GM21360 (cell line): ENCODE results near the gene INO80.
"Not testable (repeated sequence)": the region's sequence is repeated elsewhere in the genome, so short reads cannot be mapped to it uniquely, and the experiment has no call there.

Experiments
- ATAC-seq: cut with Tn5 transposase; IDR thresholded peaks from one replicate; pipeline ENCODE4 v1.9.1; 2021; ENCODE audit warnings: mild to moderate bottlenecking, moderate library complexity; ENCODE audit not compliant: unreplicated experiment

INO80 gene, protein sequence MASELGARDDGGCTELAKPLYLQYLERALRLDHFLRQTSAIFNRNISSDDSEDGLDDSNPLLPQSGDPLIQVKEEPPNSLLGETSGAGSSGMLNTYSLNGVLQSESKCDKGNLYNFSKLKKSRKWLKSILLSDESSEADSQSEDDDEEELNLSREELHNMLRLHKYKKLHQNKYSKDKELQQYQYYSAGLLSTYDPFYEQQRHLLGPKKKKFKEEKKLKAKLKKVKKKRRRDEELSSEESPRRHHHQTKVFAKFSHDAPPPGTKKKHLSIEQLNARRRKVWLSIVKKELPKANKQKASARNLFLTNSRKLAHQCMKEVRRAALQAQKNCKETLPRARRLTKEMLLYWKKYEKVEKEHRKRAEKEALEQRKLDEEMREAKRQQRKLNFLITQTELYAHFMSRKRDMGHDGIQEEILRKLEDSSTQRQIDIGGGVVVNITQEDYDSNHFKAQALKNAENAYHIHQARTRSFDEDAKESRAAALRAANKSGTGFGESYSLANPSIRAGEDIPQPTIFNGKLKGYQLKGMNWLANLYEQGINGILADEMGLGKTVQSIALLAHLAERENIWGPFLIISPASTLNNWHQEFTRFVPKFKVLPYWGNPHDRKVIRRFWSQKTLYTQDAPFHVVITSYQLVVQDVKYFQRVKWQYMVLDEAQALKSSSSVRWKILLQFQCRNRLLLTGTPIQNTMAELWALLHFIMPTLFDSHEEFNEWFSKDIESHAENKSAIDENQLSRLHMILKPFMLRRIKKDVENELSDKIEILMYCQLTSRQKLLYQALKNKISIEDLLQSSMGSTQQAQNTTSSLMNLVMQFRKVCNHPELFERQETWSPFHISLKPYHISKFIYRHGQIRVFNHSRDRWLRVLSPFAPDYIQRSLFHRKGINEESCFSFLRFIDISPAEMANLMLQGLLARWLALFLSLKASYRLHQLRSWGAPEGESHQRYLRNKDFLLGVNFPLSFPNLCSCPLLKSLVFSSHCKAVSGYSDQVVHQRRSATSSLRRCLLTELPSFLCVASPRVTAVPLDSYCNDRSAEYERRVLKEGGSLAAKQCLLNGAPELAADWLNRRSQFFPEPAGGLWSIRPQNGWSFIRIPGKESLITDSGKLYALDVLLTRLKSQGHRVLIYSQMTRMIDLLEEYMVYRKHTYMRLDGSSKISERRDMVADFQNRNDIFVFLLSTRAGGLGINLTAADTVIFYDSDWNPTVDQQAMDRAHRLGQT (N-terminal part only)

DNA sequence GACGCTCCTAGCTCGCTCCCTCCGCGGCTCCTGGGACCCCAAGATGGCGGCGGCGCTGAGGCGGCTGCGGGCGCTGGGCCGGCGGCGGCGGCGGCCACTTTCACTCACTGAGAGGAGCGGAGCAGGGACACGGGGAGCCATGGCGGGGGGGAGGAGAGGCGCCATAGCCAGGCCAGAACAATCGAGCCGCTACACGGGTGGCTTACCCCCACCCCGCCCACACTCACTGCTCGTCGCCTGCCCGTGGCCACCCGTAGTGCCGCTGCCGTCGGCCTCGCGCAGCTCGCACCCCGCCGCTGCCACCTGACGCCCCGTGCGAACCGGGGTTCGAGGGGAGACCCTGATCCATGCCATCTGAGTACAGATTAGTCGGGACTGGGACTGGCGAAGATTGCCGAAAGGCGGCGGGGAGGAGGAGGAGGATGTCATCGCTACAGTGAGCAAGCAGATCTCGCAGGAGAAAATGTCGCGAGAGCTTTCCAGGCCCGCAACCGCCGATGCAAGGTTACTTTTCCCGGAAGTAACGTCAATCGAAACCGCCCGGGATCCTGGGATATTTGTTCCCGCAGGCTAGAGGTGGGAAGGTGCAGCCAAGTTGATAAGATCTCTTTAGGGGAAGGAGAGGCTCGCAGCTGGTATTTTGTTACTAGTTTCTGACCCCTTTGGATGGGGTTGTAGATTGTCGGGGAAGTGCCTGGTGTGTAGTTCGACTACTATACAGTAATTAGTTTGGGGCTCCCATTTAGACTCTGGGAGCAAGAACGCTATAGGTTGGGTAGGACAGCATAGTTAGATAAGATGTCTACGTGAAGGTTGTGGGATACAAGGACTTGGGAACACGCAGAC is at the start of gene INO80:
INO80 (minus strand) TSS at position 165 of the 846 bp plus-strand sequence. CDS start 19,970 bp downstream, outside the sequence.
- ATAC-seq, result peak; percentile 69

DNA sequence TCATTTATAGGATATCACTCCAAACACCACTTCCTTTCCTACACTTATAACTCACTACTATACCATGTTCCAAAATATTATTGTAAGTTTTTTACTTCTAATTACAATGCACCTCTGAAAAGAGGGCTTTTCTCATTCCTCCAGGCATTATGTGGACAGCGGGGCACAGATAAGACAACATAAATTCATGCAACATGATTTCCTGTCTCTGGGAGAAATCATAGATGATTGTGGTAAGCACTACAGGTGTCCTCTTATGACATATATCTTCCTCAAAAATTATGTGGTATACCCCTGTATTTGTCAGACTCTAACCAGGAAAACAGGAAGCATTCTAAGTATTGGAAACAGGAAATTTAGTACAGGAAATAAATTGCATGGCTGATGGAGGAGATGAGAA is 45.7 kb upstream of the INO80 start:
- no peak for ATAC-seq

DNA sequence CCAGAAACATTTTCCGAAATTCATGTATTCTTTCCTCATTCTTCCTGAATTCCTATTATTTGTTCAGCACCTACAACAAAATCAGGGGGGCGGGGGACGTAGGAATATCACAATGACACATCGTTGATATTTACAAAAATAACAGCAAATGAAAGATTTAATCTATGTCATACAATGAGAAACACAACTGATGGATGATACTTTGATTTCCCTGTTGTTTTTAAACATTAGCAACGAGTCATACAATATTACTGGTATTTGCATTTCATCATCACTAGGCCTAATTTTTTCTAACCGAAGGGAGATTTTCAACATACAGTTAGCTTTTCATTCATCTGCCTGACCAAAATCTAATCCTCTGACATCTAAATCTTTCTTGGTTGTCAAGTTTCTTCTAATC is 45.3 kb upstream of the INO80 start:
- ATAC-seq, result no peak

DNA sequence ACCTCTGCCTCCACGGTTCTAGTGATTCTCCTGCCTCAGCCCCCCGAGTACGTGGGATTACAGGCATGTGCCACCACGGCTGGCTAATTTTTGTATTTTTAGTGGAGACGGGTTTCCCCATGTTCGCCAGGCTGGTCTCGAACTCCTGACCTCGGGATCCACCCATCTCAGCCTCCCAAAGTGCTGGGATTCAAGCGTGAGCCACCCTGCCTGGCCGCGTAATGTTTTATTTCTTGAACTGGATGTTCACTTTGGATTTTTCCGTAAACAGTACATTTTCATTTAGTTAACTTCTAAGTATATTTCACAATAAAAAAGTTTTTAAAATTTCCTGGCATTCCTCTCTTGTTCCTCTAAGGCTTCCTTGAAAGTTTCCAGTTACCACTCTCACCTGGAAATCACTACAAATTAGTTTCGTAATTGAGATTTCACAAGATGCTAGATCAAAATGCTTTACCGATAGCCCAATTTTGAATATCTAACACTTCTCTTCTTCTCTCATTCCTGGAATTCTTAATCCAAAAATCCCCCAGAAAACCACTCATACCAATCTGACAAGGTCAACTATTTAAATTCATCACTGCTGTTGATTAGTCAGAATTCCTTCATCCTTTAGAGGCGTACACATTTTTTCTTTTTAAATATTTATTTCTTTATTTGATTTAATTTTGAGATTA is 44.7 kb upstream of the INO80 start:
- no peak for ATAC-seq

DNA sequence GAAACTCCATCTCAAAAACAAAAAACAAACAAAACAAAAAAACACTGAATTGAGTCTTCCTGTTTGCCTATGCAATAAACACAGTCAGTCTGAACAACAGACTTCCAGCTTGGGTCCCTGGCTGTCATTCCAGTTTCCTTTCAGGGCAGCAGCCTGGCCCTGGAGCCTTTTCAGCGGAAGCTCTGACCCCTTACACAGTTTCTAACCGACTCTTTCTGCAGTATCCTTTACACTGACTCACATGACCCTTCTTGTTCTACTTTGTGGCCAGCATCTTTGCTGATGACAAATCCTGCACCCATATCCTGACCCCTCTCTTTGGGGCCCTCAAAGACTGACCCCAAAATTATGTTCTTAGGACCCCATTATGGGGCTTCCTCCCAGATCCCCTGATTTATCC is 38.3 kb upstream of the INO80 start:
- ATAC-seq, result no peak

DNA sequence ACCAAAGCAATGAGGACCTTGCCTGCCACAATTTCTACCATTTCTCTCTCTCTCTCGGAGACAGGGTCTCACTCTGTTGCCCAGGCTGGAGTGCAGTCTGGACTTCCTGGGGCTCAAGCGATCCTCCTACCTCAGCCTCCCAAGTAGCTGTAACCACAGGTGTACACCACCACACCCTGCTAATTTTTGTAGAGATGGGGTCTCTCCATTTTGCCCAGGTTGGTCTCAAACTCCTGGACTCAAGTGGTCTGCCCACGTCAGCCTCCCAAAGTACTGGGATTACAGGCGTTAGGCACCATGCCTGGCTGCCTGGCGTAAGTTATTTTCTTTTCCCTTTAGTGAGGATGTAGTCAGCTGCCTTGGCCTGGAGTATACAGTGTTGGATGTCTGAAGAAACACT is 37.7 kb upstream of the INO80 start:
- no peak for ATAC-seq

DNA sequence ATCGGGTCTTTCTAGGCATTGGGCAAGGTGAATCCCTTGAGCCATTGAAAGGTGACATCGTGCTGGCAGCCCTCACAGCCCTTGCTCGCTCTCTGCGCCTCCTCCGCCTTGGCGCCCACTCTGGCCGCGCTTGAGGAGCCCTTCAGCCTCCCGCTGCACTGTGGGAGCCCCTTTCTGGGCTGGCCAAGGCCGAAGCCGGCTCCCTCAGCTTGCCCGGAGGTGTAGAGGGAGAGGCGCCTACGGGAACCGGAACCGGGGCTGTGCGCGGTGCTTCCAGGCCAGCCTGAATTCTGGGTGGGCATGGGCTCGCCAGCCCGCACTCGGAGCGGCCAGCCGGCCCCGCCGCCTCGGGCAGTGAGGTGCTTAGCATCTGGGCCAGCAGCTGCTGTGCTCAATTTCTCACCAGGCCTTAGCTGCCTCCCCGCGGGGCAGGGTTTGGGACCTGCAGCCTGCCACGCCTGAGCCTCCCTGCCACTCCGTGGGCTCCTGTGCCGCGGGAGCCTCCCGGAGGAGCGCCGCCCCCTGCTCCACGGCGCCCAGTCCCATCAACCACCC is 35.4 kb upstream of the INO80 start:
- ATAC-seq, result no peak

DNA sequence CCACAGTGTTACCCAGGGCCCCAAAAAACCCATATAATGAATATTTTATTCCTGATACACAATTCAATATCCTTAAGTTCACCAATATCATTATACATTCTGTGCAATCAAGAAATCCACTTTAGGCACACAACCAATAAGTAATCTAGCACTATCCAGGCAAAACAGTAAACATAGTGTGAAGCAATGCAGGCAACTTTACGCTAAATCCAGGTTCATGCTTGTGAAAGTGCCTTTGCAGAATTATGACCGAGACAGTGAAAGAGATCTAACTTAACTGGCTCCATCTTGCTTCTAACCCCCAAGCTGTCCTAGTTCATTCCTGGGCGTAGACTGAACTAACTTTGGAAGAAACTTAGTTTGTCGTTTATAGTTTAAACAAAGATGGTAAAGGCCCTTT is 34.2 kb upstream of the INO80 start:
- no peak for ATAC-seq

DNA sequence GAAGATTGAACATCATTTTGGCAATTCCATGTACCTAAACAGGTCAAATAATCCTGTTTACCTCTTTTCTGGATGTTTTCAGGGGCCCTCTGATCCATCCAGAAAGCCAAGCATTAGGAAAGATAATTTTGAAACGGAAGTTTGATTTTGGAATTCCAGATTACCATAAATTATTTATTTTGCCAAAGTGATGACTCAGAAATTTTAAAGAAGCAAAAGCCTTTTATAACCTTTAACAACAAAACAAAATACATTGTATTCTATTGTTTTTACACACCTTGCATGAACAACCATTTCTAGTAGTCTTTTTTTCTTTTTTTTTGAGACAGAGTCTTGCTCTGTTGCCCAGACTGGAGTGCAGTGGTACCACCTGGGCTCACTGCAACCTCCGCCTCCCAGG is 32.0 kb upstream of the INO80 start:
- no peak for ATAC-seq

DNA sequence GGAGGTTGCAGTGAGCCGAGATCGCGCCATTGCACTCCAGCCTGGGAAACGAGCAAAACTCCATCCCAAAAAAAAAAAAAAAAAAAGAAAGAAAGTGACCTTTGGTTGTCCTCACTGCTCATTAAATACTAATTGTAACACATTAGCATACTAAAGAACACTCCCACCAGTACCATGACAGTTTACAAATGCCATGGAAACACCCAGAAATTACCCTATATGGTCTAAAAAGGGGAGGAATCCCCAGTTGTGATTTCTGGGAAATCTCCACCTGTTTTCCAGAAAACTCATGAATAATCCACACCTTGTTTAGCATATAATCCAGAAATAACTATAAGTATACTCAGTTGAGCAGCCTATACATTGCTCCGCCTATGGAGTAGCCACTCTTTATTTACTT is 23.5 kb upstream of the INO80 start:
- ATAC-seq, result no peak

DNA sequence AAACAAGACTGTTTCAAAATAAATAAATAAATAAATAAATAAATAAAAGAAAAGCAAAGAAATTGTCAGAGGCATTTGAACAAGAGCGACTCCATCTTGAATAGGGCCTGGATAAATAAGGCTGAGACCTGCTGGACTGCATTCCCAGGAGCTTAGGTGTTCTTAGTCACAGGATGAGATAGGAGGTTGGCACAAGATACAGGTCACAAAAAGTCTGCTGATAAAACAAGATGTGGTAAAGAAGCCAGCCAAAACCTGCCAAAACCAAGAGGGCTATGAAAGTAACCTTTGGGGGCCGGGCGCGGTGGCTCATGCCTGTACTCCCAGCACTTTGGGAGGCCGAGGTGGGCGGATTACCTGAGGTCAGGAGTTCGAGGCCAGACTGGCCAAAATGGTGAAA is 23.0 kb upstream of the INO80 start:
- not testable (repeated sequence) for ATAC-seq

DNA sequence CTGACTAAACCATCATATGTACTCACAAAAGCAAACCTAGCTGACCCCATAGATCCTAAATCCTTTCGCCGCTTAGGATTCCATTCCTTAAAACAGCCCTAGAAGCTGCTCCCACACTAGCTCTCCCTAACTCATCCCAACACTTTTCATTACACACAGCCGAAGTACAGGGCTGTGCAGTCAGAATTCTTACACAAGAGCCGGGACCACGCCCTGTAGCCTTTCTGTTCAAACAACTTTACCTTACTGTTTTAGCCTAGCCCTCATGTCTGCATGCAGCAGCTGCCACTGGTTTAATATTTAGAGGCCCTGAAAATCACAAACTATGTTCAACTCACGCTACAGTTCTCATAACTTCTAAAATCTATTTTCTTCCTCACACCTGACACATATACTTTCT is 19.5 kb upstream of the INO80 start:
- not testable (repeated sequence) for ATAC-seq

DNA sequence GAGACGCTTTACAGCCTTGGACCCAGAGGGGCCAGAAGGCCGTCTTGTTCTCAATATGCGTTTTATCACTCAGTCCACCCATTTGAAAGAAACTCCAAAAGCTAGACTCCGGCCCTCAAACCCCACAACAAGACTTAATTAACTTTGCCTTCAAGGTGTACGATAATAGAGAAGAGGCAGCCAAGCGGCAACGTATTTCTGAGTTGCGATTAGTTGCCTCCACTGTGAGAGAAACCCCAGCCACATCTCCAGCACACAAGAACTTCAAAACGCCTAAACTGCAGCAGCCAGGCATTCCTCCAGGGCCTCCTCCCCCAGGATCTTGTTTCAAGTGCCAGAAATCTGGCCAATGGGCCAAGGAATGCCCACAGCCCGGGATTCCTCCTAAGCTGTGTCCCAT is 17.4 kb upstream of the INO80 start:
- ATAC-seq, result no peak

DNA sequence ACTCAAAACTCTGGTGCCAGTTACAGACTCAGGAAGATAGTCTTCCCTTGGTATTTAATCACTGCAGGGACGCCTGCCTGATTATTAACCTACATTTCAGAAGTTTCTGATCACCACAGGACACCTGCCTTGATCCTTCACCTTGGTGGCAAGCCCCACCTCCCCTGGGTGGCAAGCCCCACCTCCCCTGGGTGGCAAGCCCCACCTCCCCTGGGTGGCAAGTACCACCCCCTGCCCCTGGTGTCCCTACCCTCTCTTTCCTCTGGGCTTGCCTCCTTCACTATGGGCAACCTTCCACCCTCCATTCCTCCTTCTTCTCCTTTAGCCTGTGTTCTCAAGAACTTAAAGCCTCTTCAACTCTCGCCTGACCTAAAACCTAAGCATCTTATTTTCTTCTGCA is 16.0 kb upstream of the INO80 start:
- ATAC-seq, result not testable (repeated sequence)

DNA sequence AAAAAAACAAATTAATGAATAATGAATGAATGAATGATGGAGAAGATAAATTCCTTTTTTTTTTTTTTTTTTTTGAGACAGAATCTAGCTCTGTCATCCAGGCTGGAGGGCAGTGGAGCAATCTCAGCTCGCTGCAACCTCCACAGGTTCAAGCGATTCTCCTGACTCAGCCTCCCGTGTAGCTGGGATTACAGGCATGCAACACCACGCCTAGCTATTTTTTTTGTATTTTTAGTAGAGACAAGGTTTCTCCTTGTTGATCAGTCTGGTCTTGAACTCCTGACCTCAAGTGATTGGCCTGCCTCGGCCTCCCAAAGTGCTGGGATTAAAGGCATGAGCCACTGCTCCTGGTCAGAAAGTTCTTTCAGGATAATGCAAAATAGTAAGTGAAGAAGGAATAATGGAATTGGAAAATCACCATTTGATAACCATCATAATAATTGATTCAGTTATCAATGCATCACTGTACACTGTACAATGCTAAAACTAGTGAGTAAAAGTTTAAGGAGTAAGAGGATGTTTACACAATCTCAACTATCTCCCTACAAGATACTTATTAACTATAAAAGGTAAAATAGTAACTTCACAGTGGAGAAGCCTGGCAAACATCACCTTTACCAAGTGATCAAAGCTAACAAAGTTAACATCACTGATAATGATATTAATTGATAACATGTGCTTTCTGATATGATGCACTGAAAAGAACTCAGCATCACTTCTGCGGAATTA is 12.3 kb upstream of the INO80 start:
- no peak for ATAC-seq

DNA sequence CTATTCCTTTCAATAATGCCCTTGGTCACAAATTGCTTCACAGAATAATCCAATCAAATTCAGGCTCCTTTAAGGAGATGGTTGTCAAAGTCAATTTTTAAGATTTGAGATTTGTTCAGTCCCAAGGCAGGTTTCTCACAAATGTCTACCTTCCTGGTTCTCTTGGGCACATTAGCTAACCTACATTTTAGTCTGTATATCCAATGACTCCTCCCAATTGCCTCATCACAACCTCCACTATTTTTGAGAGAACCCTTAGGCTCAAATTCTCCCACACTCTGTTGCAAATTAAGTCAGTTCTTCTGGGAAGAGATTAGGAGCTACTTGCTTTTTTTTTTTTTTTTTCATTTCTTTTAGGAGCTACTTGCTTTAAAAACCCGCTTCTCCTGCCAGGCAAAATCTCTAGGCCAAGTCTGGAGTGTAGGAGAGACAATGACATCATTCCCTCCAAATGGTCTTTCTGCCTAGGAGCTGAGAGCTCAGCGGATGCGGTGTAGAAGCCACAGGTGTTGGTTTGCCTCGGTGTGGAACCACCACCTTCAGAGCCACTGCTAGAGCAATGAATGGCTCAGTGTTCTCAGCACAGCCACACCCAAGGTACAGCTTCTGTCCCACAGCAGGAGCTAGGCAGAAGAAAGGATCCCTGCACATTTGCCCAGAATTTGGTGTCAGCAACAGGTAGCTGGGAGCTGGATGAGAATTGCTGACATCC is 10.0 kb upstream of the INO80 start:
- ATAC-seq, result no peak

DNA sequence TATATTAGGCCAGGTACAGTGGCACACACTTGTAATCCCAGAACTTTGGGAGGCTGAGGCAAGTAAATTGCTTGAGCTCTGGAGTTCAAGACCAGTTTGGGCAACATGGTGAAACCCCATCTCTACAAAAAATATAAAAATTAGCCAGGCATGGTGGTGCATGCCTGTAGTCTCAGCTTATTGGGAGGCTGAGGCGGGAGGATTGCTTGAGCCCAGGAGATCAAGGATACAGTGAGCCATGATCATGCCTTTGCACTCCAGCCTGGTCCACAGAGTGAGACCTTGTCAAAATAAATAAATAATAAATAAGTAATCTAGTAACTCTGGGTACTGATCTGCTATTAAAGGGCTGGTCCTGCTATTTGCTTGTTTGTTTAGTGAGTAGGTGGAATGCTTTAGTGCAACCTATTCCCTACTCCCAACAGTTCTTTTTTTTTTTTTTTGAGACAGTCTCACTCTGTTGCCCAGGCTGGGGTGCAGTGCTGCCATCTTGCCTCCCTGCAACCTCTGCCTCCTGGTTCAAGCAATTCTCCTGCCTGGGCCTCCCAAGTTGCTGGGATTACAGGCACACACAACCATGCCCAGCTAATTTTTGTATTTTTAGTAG is 9.1 kb upstream of the INO80 start:
- ATAC-seq, result no peak

DNA sequence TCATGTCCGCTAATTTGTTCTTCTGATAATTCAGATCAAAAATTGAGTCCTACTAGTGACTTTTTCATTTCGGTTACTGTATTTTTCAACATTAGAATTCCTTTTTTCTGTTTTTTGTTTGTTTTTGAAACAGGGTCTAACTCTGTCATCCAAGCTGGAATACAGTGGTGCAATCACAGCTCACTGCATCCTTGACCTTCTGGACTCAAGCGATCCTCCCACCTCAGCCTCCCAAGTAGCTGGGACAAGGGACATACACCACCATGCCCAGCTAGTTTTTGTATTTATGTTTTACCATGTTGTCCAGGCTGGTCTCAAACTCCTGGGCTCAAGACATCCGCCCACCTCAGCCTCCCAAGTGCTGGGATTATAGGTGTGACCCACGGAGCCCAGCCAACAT is 8.0 kb upstream of the INO80 start:
- ATAC-seq, result no peak
